HG03097 (cell line): Measurements from ENCODE around the gene RFESD.
"Not testable (repeated sequence)": the region's sequence is repeated elsewhere in the genome, so short reads cannot be mapped to it uniquely, and the experiment has no call there.

Experiments
- ATAC-seq: cut with Tn5 transposase; IDR thresholded peaks from one replicate; pipeline ENCODE4 v1.9.1; 2021; ENCODE audit not compliant: unreplicated experiment, low FRiP score

Gene RFESD

DNA sequence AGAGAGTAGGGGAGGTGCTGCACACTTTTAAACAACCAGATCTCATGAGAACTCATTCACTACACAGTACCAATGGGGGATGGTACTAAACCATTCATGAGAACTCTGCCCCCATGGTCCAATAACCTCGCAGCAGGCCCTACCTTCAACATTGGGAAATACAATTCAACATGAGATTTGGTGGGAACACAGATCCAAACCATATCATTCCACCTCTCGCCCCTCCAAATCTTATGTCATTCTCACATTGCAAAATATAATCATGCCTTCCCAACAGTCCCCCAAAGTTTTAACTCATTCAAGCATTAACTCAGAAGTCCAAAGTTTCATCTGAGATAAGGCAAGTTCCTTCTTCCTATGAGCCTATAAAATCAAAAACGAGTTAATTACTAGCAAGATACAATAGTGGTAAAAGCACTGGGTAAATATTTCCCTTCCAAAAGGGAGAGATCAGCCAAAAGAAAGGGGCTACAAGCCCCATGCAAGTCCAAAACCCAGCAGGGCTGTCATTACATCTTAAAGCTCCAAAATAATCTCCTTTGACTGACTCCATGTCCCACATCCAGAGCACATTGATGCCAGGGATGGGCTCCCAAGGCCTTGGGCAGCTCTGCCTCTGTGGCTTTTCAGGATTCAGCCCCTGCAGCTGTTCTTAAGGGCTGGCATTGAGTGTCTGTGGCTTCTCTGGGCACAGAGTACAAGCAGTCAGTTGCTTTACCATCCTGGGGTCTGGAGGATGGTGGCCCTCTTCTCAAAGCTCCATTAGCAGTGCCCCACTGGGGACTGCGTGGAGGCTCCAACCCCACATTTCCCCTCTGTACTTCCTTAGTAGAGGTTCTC, 18.4 kb upstream of the RFESD start:
- ATAC-seq: no peak

GRCh38 chr5:95628933-95629332, 17.6 kb upstream of the RFESD start:
- ATAC-seq: no peak

- ATAC-seq: no peak
Measured at GRCh38 chr5:95630394-95630917, 16.1 kb upstream of the RFESD start.

DNA sequence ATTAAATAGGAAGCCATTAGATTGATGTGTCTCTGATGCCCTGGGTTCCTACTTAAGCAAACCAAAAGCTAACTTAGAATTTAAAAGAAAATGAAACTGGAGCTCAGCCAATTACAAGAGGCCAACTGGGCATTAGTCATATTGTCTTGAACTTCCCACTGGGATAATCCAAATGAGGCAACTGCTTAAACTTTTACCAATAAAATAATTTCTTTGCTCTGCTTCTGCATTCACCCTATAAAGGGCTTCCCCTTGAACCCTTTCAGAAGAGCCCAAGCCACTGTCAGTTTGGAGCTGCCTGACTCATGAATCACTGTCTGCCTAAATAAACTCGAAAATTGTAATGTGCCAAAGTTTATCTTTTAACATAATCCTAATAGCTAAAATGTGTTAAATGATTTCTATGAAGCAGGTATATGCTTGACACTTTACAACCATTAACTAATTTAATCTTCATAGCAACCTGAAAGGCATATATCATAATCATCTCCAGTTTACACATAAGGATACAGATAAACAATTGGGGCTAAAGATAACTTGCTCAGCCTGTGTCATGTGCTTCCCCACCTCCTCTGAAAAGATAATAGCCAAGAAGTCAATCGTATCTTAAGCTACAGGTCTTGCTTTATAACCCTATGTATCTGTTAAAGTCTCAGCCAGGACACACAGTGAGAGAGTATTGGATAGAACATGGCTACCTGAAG, 15.2 kb upstream of the RFESD start:
- no peak for ATAC-seq

DNA sequence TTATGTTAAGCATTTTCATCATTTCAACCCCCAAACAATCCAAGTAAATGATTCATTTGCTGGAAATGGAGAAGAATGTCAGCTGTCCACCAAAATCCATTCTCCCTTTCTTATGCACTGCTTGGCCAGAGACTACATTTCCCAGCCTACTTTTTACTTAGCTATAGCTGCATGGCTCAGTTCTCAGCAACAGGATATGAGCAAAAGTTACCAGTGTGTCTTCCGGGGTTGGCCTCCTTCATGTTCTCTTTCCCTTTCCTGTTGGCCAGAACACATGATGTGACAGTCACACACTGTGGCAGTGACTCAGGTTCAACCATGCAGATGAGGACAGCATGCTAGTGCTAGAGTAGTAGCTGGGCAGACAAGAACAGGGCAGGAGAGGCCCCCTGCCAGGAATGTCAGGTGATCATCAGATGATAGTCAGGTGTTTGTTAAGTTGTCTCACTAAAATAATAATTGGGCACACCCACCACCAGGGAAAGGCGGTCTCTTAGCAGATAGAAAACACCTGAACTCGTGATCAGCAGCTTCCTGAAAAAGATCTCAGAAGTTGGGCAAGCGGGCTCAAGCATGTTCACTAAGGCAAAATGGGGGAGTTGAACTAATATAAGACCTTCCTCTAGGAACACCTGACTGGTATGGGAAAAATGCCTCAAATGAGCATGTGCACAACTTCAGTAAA, 14.4 kb upstream of the RFESD start:
- peak; percentile 84 for ATAC-seq

- not testable (repeated sequence) for ATAC-seq
Measured at GRCh38 chr5:95632942-95633341, 13.6 kb upstream of the RFESD start.

DNA sequence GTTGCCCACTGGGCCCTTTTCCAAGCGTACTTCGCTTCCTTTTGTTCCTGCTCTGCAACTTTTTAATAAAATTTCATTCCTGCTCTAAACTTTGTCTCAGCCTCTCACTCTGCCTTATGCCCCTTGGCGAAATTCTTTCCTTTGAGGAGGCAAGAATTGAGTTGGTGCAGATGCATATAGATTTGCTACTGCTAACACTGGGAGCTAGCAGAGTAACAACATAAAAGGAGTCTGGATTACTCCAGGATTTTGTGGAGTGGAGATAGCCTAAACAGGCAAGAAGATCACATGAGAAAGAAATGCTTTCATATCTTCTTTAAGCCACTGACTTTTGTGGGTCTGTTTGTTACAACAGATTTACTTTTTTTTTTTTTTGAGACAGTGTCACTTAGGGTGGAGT, 12.9 kb upstream of the RFESD start:
- ATAC-seq: no peak

GRCh38 chr5:95634081-95634480, 12.5 kb upstream of the RFESD start:
- ATAC-seq: no peak

- no peak for ATAC-seq
Measured at GRCh38 chr5:95638632-95639031, 7.9 kb upstream of the RFESD start.

DNA sequence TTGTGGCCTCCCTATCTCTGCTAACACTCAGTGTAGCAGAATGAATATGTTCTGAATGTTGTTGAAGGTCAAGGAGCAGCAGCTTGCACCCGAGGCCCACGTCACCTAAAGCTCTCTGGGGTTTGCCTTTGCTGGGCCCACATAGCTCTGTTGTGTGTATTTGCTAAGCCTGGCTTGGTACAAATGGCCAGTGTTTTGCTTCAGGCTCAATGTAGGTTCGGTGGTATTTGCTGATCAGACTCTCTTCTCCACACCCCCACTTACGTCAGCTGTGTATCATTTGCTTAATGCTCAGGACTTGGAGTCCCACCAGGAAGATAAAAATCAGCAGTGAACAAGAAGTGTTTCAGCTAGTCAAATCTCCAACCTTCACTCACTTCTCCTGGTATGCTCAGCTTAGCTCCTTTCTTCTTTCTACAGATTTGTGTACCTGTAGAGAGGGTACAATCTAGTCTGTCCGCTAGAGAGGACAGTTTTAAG, 4.8 kb upstream of the RFESD start:
- no peak for ATAC-seq

GRCh38 chr5:95643152-95643551, 3.4 kb upstream of the RFESD start:
- ATAC-seq: no peak

- ATAC-seq: no peak
Measured at GRCh38 chr5:95644351-95645042, 2.1 kb upstream of the RFESD start.

- not testable (repeated sequence) for ATAC-seq
Measured at GRCh38 chr5:95646226-95646568, 380 bp upstream of the RFESD start.

GRCh38 chr5:95647886-95648860, 1.6 kb downstream of the RFESD start:
- no peak for ATAC-seq

- no peak for ATAC-seq
Measured at GRCh38 chr5:95649274-95649673, 2.7 kb downstream of the RFESD start.

DNA sequence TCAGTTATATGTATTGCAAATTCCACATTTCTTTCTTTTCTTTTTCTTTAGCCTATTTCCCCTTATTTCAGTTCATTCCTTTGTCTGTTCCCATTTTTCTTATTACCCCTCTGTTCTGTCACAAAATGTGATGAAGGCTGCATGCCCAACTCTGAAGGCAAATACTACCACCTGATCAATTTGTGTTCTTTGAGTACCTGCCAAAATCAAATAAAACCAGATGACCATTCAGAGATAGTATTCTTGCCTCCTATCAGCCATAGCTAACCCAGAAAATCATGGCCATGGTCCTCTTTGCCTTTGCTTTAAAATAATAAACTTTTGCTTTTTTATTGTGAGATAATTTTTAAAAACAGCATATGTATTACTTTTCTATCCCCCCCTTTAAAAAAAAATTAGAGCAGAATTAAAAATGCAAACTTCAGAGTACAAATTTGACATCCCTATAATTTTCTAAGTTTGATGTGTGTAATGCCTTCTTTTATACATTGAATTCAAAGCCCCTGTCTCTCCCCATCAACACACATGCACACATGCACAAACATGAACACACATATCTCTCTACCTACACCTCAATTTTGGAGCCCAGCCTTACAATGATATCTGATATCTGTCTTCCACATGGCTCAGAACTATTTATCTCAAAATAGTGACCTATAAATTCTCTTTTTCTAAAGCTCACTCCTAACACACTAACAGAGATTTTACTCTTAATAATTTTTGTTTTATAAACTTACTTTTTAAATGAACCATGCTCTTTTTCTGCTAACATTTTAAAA, 3.5 kb downstream of the RFESD start:
- ATAC-seq: no peak

- no peak for ATAC-seq
Measured at GRCh38 chr5:95652849-95653248, 6.3 kb downstream of the RFESD start.

DNA sequence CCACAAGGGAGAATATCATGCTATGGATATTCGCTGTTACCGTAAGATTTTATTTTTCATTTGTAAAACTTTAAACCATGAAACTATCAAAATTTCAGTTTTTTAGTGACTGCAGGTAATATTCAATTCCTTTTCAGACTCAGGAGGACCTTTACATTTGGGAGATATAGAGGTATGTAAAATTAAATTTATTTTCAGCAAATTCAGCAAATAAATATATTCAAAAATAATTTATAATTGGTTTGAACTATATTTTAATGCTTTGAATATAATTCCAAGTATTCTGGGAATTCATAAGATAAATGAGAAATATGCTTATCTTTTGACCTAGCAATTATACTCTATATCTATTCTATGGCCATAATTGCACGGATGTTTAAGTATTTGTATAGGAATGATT, 7.6 kb downstream of the RFESD start:
- ATAC-seq: no peak

DNA sequence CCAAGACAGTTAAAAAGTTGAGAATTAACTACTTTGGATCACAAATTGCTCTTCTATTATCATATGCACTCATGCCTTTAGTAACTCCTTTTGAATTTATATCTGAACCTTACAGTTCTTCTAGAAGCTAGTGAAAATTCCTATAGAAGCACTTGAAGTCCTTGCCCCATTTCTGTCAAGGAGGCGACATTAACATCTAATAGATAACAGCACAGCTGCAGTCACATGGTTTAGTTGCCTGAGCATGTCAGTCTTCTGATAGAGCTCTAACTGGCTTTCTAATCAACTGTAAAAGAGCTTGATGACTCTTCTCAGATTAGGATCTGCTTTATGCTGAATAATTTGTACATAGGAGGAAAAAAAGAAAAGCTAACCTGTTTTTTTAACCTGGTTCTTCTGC, 9.0 kb downstream of the RFESD start:
- ATAC-seq: no peak
